Skeletal muscle tissue (tissue), 4 donors: Measurements from ENCODE around the gene CCNT2. TPM values are rescaled to one million over a fixed set of nuclear protein-coding genes. Genes with fewer than 3 reads are reported as not detected.

Experiments used
- H3K27ac ChIP-seq: one replicate; pipeline ENCODE4 v1.7.0; 2013; ENCODE audit warnings: mild to moderate bottlenecking, low read depth, low read length, inconsistent platforms
- H3K27me3 ChIP-seq, 3 donors: one replicate each; pipeline ENCODE4 v1.7.0; 2013; ENCODE audit warnings: low read length in 3 of 3; ENCODE audit not compliant: control insufficient read depth in 3 of 3, insufficient read depth in 3 of 3
- H3K36me3 ChIP-seq, 3 donors: one replicate each; pipeline ENCODE4 v1.7.0; 2013; ENCODE audit warnings: low read length in 3 of 3; ENCODE audit not compliant: control insufficient read depth in 3 of 3, insufficient read depth in 3 of 3
- H3K4me1 ChIP-seq, 3 donors: one replicate each; pipeline ENCODE4 v1.7.0; 2013; ENCODE audit warnings: low read length in 3 of 3, mild to moderate bottlenecking in 3 of 3; ENCODE audit not compliant: control insufficient read depth in 3 of 3, insufficient read depth in 3 of 3
- H3K4me3 ChIP-seq, 3 donors: one replicate each; pipeline ENCODE4 v1.7.0; 2013; ENCODE audit warnings: low read length in 3 of 3
- H3K9ac ChIP-seq, 3 donors: one replicate each; pipeline ENCODE4 v1.7.0; 2013; ENCODE audit warnings: low read length in 3 of 3, mild to moderate bottlenecking in 3 of 3, moderate library complexity in 2 of 3, low read depth in 1 of 3
- H3K9me3 ChIP-seq, 3 donors: one replicate each; pipeline ENCODE4 v1.7.0; 2013; ENCODE audit warnings: low read length in 3 of 3; ENCODE audit not compliant: control insufficient read depth in 3 of 3
- total RNA-seq: library from RNA; depleted of rRNA; stranded (reverse); fragments of >200 nt; gene quantifications from one replicate; pipeline ENCODE4 v1.2.3, GENCODE V29; 2014
- donor health status: Osteomylitis.

Gene CCNT2
- total RNA-seq, 1 donor from 2014 or later, result 35.0 TPM

GRCh38 chr2:134936691-134937090 is 18.1 kb downstream of the CCNT2 start:
- peaks cover 4 to 22% (median 21%) of the 10 kb centered on the region in 3 donors for H3K36me3 ChIP-seq
- H3K27me3 ChIP-seq, result no peaks in the 10 kb centered on the region
- no peak overlapping the region for H3K4me3 ChIP-seq
- no peaks in the 10 kb centered on the region for H3K9me3 ChIP-seq
- peaks cover 8 to 17% (median 15%) of the 10 kb centered on the region in 3 donors for H3K4me1 ChIP-seq
- H3K27ac ChIP-seq, result no peak overlapping the region
- no peak overlapping the region for H3K9ac ChIP-seq

GRCh38 chr2:134943540-134943939 is 24.9 kb downstream of the CCNT2 start:
- Histone ChIP-seq H3K9me3 (no peaks in the 10 kb centered on the region), H3K27ac (no peak overlapping the region), H3K36me3 (peaks cover 6 to 34% (median 31%) of the 10 kb centered on the region in 3 donors), H3K4me1 (no peaks in the 10 kb centered on the region), H3K4me3 (no peak overlapping the region), H3K27me3 (no peaks in the 10 kb centered on the region), H3K9ac (no peak overlapping the region)

GRCh38 chr2:134944975-134945374 is 26.4 kb downstream of the CCNT2 start:
- no peaks in the 10 kb centered on the region for H3K4me1 ChIP-seq
- H3K27me3 ChIP-seq, result no peaks in the 10 kb centered on the region
- no peak overlapping the region for H3K27ac ChIP-seq
- no peak overlapping the region for H3K4me3 ChIP-seq
- no peaks in the 10 kb centered on the region for H3K9me3 ChIP-seq
- H3K36me3 ChIP-seq, result peaks cover 7 to 30% (median 24%) of the 10 kb centered on the region in 3 donors
- H3K9ac ChIP-seq, result no peak overlapping the region

- Histone ChIP-seq H3K27me3 (no peaks in the 10 kb centered on the region), H3K4me1 (no peaks in the 10 kb centered on the region), H3K9ac (no peak overlapping the region), H3K4me3 (no peak overlapping the region), H3K9me3 (no peaks in the 10 kb centered on the region), H3K36me3 (peaks cover 8 to 29% (median 17%) of the 10 kb centered on the region in 3 donors), H3K27ac (no peak overlapping the region)
Measured at GRCh38 chr2:134946073-134946472, 27.5 kb downstream of the CCNT2 start.

GRCh38 chr2:134949981-134950708 is 31.5 kb downstream of the CCNT2 start:
- Histone ChIP-seq H3K27ac (no peak overlapping the region), H3K4me3 (no peak overlapping the region), H3K36me3 (peaks cover 24 to 44% (median 34%) of the 10 kb centered on the region in 3 donors), H3K9me3 (no peaks in the 10 kb centered on the region), H3K27me3 (no peaks in the 10 kb centered on the region), H3K9ac (no peak overlapping the region), H3K4me1 (no peaks in the 10 kb centered on the region)

GRCh38 chr2:134950886-134951285 is 32.3 kb downstream of the CCNT2 start:
- H3K27me3 ChIP-seq, result no peaks in the 10 kb centered on the region
- no peaks in the 10 kb centered on the region for H3K4me1 ChIP-seq
- H3K4me3 ChIP-seq, result no peak overlapping the region
- no peak overlapping the region for H3K27ac ChIP-seq
- H3K9ac ChIP-seq, result no peak overlapping the region
- H3K9me3 ChIP-seq, result no peaks in the 10 kb centered on the region
- peaks cover 27 to 51% (median 39%) of the 10 kb centered on the region in 3 donors for H3K36me3 ChIP-seq

- Histone ChIP-seq H3K27me3 (no peaks in the 10 kb centered on the region), H3K9ac (no peak overlapping the region), H3K9me3 (no peaks in the 10 kb centered on the region), H3K4me1 (no peaks in the 10 kb centered on the region), H3K36me3 (peaks cover 27 to 55% (median 39%) of the 10 kb centered on the region in 3 donors), H3K27ac (no peak overlapping the region), H3K4me3 (no peak overlapping the region)
Measured at GRCh38 chr2:134952608-134953007, 34.0 kb downstream of the CCNT2 start.

- peaks cover 25 to 53% (median 36%) of the 10 kb centered on the region in 3 donors for H3K36me3 ChIP-seq
- H3K9me3 ChIP-seq, result no peaks in the 10 kb centered on the region
- no peak overlapping the region for H3K27ac ChIP-seq
- no peaks in the 10 kb centered on the region for H3K27me3 ChIP-seq
- H3K4me3 ChIP-seq, result no peak overlapping the region
- H3K9ac ChIP-seq, result no peak overlapping the region
- H3K4me1 ChIP-seq, result no peaks in the 10 kb centered on the region
Measured at GRCh38 chr2:134954065-134954464, 35.4 kb downstream of the CCNT2 start.

GRCh38 chr2:134955744-134956143 is 37.1 kb downstream of the CCNT2 start:
- Histone ChIP-seq H3K27me3 (no peaks in the 10 kb centered on the region), H3K27ac (no peak overlapping the region), H3K9ac (no peak overlapping the region), H3K4me3 (no peak overlapping the region), H3K36me3 (peaks cover 19 to 47% (median 34%) of the 10 kb centered on the region in 3 donors), H3K4me1 (no peaks in the 10 kb centered on the region), H3K9me3 (no peaks in the 10 kb centered on the region)

GRCh38 chr2:134957477-134957876 is 38.9 kb downstream of the CCNT2 start:
- H3K27me3 ChIP-seq, result no peaks in the 10 kb centered on the region
- H3K27ac ChIP-seq, result no peak overlapping the region
- H3K9ac ChIP-seq, result no peak overlapping the region
- no peaks in the 10 kb centered on the region for H3K4me1 ChIP-seq
- no peaks in the 10 kb centered on the region for H3K9me3 ChIP-seq
- peaks cover 19 to 47% (median 34%) of the 10 kb centered on the region in 3 donors for H3K36me3 ChIP-seq
- no peak overlapping the region for H3K4me3 ChIP-seq
